ENCODE results near the gene GPC5. TPM values are rescaled to one million over a fixed set of nuclear protein-coding genes. Genes with fewer than 3 reads are reported as not detected.

The GPC5 gene
- total and polyA plus RNA-seq, 10 donors, result 0.04 to 0.83 (median 0.26) TPM; not detected in 3

DNA sequence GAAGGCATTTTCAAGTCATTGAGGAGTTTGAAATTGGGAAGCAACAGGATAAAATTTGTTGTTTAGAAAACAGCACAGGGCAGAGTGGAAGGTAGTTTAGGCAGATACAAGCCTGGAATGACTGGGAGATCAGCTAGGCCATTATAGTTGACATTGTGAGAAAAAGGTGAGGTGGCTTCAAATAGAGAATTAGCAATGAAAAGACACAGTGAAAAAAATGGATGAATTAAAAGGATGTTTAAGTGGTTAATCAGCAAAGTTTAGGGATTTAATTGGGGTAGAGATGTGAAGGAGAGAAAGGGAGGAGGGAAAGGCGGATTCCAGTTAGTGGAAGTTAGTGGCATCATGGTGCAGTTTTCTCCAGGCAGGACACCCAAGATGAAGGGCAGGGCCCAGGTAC is 1257.7 kb downstream of the GPC5 start:
- Histone ChIP-seq H3K4me1 (no peaks in the 10 kb centered on the region), H3K4me3 (no peak overlapping the region), H3K36me3 (no peaks in the 10 kb centered on the region), H3K27ac (no peak overlapping the region), H3K27me3 (replicated peaks in 1 of 7) (no peaks in the 10 kb centered on the region), H3K9me3 (peaks cover 0 to 9% (median 0%) of the 10 kb centered on the region in 8 donors)
- intact Hi-C loops (cut with DNase I; ENCODE audit: low total_unique reads), result no loop called here
- WGBS, 5 donors, result 73 to 100% (median 88%) methylated on average over 1 of the region's 1 CpG
- no peak for DNase-seq
- TF ChIP-seq POLR2AphosphoS5 (IDR thresholded peaks at IDR 0.05) (no peak), CTCF (IDR thresholded peaks at IDR 0.05 in 8 of 11, conservative IDR thresholded peaks at IDR 0.05 in 3 of 11) (no peak), POLR2A (IDR thresholded peaks at IDR 0.05) (no peak)

DNA sequence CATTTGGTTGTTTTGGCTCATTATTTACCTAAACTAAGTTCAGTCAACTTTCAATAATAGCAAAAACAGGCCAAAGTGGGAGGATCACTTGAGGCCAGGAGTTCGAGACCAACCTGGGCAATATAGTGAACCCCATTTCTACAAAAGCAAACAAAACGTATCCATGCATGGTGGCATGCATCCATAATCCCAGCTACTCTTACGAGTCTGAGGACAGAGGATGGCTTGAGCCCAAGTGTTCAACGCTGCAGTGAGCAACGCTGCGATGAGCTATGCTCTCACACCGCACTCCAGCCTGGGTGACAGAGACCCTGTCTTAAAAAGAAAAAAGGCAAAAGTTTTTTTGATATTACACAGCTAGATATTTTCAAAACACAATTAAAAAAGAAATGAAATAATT is 1258.2 kb downstream of the GPC5 start:
- Histone ChIP-seq H3K36me3 (no peaks in the 10 kb centered on the region), H3K4me1 (no peaks in the 10 kb centered on the region), H3K27ac (no peak overlapping the region), H3K9me3 (peaks cover 0 to 9% (median 0%) of the 10 kb centered on the region in 8 donors), H3K4me3 (no peak overlapping the region), H3K27me3 (replicated peaks in 1 of 7) (no peaks in the 10 kb centered on the region)
- intact Hi-C loops (cut with DNase I; ENCODE audit: low total_unique reads), result no loop called here
- TF ChIP-seq POLR2AphosphoS5 (IDR thresholded peaks at IDR 0.05) (no peak), CTCF (IDR thresholded peaks at IDR 0.05 in 8 of 11, conservative IDR thresholded peaks at IDR 0.05 in 3 of 11) (no peak), POLR2A (IDR thresholded peaks at IDR 0.05) (no peak)
- no peak for DNase-seq
- 81 to 90% (median 87%) methylated on average over 7 of the region's 7 CpGs for WGBS, 5 donors

DNA sequence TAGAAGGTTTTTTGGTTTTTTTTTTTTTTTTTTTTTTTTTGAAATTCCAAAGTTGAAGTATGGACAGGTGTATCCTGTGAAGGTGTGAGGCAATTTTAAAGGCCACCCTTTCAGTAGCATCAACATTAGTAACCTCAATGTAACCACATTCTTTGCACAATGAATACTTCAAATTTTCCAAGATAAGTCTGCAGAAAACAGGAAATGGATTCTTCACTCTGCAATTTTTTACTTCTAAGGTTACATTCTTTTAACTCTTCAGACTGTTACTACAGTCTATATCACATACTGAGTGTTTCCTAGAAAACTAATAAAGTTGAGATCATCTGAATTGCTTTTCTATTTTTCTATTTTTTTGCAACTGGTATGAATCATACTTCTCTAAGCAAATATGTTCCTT is 1259.1 kb downstream of the GPC5 start:
- peaks cover 0 to 9% (median 0%) of the 10 kb centered on the region in 8 donors for H3K9me3 ChIP-seq
- TF ChIP-seq POLR2A (IDR thresholded peaks at IDR 0.05) (no peak), CTCF (IDR thresholded peaks at IDR 0.05 in 8 of 11, conservative IDR thresholded peaks at IDR 0.05 in 3 of 11) (no peak), POLR2AphosphoS5 (IDR thresholded peaks at IDR 0.05) (no peak)

GRCh38 chr13:92658293-92658692 is 1259.9 kb downstream of the GPC5 start:
- WGBS, 5 donors, result 79 to 88% (median 84%) methylated on average over 5 of the region's 5 CpGs
- intact Hi-C loops (cut with DNase I; ENCODE audit: low total_unique reads), result no loop called here
- DNase-seq, result no peak
- Histone ChIP-seq H3K27me3 (replicated peaks in 1 of 7) (no peaks in the 10 kb centered on the region), H3K4me1 (no peaks in the 10 kb centered on the region), H3K27ac (no peak overlapping the region), H3K9me3 (peaks cover 0 to 9% (median 0%) of the 10 kb centered on the region in 8 donors), H3K36me3 (no peaks in the 10 kb centered on the region), H3K4me3 (no peak overlapping the region)
- TF ChIP-seq POLR2AphosphoS5 (IDR thresholded peaks at IDR 0.05) (no peak), POLR2A (IDR thresholded peaks at IDR 0.05) (no peak), CTCF (IDR thresholded peaks at IDR 0.05 in 8 of 11, conservative IDR thresholded peaks at IDR 0.05 in 3 of 11) (no peak)

More for the DNA sequence above, 1259.1 kb downstream of the GPC5 start:
- Histone ChIP-seq H3K36me3 (no peaks in the 10 kb centered on the region), H3K4me1 (no peaks in the 10 kb centered on the region), H3K27me3 (replicated peaks in 1 of 7) (no peaks in the 10 kb centered on the region), H3K27ac (no peak overlapping the region), H3K4me3 (no peak overlapping the region)
- intact Hi-C loops (cut with DNase I; ENCODE audit: low total_unique reads), result no loop called here
- no peak for DNase-seq

Measured in spleen (tissue), 11 donors.